NCI-H226 (cell line): ENCODE results near the gene PWP2.
"Not testable (repeated sequence)": the region's sequence is repeated elsewhere in the genome, so short reads cannot be mapped to it uniquely, and the experiment has no call there.

ENCODE experiments used
- DNase-seq: peaks from one replicate; pipeline ENCODE4 v3.0.0-alpha.2; 2015

PWP2 gene

GRCh38 chr21:44167527-44167926 is 60.3 kb downstream of the PWP2 start:
- not testable (repeated sequence) for DNase-seq

DNA sequence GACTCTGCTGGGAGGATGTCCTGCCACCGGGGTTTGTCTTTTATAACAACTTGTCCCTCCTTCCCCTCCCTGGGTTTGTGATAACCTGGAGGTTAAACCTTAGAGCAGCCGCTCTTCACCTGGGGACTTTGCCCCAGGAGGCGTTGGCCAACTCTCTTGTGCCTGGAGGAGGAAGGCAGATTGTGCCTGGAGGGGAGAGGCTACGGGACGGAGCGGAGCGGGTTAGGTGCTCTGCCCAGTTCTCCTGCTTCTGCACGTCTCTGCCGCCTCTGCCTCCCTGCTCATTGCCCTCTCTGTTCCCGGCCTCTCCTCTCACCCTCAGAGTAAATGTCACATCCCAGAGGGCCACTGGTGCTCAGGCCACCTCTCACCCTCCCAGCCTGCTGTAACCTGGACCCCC is 63.1 kb downstream of the PWP2 start:
- not testable (repeated sequence) for DNase-seq

DNA sequence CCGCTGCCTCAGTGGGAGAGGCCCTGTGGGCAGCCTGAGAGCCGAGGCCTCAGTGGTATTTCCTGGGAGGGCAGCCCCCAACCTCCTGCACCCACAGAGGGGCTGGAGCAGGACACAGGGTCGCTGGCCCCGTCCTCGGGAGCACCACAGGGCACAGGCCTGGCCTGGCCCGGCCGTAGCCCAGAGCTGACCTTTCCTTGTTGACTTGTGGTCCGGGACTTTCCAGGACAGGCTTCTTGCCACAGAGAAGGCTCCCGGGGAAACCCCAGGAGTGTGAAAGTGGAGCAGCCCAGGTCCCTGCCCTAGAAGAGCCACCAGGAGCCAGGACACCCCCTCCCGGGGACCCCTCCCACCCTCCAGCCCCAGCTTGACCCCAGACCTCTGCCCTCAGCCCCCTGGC is 63.7 kb downstream of the PWP2 start:
- not testable (repeated sequence) for DNase-seq

DNA sequence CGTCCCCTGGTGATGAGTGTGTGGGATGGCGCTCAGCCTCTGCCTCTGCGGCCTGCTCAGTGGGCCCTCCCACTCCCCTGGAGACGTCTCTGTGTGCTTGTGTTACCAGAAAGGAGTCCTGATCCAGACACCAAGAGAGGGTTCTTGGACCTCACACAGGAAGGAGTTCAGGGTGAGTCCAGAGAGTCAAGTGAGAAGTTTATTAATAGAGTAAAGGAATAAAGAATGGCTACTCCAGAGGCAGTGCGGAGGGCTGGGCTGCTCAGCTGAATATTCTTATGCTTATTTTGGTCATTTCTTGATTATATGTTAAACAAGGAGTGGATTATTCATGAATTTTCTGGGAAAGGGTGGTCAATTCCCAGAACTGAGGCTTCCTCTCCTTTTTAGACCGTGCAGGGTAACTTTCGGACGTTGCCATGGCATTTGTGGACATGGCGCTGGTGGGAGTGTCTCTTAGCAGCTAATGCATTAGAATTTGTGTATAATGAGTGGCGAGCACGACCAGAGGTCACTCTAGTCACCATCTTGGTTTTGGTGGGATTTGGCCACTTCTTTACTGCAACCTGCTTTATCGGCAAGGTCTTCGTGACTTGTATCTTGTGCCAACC is 64.9 kb downstream of the PWP2 start:
- DNase-seq, result not testable (repeated sequence)

GRCh38 chr21:44172741-44173140 is 65.5 kb downstream of the PWP2 start:
- not testable (repeated sequence) for DNase-seq

DNA sequence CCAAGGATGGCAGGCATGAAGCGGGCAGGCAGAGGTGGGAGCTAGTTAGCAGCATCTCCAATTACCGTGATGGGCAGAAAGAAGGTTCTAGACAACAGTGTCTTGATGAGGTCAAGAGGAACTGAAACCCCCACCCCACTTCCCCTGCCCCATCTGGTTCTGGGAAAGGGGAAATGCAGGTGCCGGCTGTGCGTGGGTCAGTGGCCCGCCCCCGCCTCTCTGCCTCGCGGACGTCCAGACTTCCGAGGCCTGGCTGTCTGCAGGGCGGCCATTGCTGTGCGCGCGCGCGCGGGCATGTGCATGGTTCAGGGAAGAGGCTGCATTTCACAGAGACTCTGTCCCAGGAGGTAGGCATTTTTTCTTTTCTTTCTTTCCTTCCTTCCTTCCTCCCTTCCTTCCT is 68.0 kb downstream of the PWP2 start:
- DNase-seq, result not testable (repeated sequence)

DNA sequence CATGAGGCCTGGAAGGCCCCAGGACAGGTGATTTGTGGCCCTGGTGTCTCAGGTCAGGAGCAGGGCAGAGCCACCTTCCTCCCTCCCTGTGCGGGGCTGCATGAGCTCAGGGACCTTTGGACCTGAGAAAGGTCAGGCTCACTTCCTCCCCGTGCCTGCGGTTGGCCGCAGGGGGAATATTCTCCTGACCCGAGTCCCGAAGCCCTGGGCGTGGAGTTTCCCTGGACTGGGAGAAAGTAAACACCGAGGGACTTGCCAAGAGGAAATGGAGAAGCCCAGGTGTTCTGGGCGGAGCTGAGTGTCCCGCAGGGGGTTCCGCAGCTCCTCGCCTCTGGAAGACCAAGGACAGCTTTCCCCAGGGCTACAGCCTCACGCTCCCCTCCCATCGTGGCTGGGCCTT is 68.9 kb downstream of the PWP2 start:
- not testable (repeated sequence) for DNase-seq
